Subcutaneous adipose tissue (tissue), 4 donors: ENCODE data around the gene IRAK3. TPM values are rescaled to one million over a fixed set of nuclear protein-coding genes. Genes with fewer than 3 reads are reported as not detected.

Experiments
- CTCF ChIP-seq: fragments of 450-650 bp; IDR thresholded peaks from one replicate; pipeline ENCODE4 v1.5.1; 2016; ENCODE audit warnings: low read depth, mild to moderate bottlenecking, control low read depth, antibody characterized with exemption, moderate library complexity
- total RNA-seq, 4 donors: library from RNA; depleted of rRNA; stranded (reverse); fragments of >200 nt; gene quantifications; one replicate each; pipeline ENCODE4 v1.1.0, GENCODE V29; 2016

IRAK3 gene
- total RNA-seq, 4 donors from 2014 or later = 83.5 to 111 (median 90.8) TPM

GRCh38 chr12:66242311-66242710 is 53.3 kb downstream of the IRAK3 start:
- TF ChIP-seq CTCF = no peak

- TF ChIP-seq CTCF = no peak
Observed at GRCh38 chr12:66243911-66244310, 54.9 kb downstream of the IRAK3 start.

- TF ChIP-seq CTCF = no peak
Observed at GRCh38 chr12:66244446-66244845, 55.4 kb downstream of the IRAK3 start.

GRCh38 chr12:66247741-66248140 is 58.7 kb downstream of the IRAK3 start:
- TF ChIP-seq CTCF = no peak

- TF ChIP-seq CTCF = no peak
Observed at GRCh38 chr12:66251049-66251448, 62.0 kb downstream of the IRAK3 start.

GRCh38 chr12:66252771-66253170 is 63.8 kb downstream of the IRAK3 start:
- TF ChIP-seq CTCF = no peak

- TF ChIP-seq CTCF = no peak
Observed at GRCh38 chr12:66255737-66256136, 66.7 kb downstream of the IRAK3 start.
